ENCODE measurements around the gene SMCO1.

DNA sequence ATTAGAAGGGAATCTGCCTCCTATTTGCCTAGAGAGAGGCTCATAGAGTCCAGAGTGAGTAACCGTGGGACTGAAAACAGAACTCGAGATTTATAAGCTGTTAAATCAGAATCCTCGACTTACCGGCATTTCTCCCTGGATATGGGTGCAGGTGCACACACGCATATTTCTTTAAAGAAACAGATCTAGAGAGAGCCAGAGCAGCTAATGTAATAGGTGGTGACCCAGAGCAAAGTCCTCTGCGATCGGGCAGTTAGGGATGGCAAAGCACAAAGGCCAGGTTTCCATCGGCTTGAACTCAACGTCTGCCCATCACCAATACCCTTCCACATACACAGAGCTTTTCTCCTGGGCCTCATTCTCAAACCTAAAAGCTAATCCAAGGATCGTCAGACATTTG lies 25.4 kb downstream of the SMCO1 start:
- TF ChIP-seq, protein P1, sequence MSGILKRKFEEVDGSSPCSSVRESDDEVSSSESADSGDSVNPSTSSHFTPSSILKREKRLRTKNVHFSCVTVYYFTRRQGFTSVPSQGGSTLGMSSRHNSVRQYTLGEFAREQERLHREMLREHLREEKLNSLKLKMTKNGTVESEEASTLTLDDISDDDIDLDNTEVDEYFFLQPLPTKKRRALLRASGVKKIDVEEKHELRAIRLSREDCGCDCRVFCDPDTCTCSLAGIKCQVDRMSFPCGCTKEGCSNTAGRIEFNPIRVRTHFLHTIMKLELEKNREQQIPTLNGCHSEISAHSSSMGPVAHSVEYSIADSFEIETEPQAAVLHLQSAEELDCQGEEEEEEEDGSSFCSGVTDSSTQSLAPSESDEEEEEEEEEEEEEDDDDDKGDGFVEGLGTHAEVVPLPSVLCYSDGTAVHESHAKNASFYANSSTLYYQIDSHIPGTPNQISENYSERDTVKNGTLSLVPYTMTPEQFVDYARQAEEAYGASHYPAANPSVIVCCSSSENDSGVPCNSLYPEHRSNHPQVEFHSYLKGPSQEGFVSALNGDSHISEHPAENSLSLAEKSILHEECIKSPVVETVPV (CRISPR knock-in tag; IDR thresholded peaks at IDR 0.05) = no peak
- no peak for TF ChIP-seq ARNTL (CRISPR knock-in tag; IDR thresholded peaks at IDR 0.05; ENCODE audit: borderline replicate concordance, low read depth)
- TF ChIP-seq, protein P2, sequence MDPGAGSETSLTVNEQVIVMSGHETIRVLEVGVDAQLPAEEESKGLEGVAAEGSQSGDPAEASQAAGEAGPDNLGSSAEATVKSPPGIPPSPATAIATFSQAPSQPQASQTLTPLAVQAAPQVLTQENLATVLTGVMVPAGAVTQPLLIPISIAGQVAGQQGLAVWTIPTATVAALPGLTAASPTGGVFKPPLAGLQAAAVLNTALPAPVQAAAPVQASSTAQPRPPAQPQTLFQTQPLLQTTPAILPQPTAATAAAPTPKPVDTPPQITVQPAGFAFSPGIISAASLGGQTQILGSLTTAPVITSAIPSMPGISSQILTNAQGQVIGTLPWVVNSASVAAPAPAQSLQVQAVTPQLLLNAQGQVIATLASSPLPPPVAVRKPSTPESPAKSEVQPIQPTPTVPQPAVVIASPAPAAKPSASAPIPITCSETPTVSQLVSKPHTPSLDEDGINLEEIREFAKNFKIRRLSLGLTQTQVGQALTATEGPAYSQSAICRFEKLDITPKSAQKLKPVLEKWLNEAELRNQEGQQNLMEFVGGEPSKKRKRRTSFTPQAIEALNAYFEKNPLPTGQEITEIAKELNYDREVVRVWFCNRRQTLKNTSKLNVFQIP (CRISPR knock-in tag; IDR thresholded peaks at IDR 0.05; ENCODE audit: borderline replicate concordance, low read depth) = no peak

All from SK-N-SH treated with all-trans-retinoic acid at 6 μM for 48 hours (cell line).